Measurements from ENCODE around the gene MXRA8. TPM values are rescaled to one million over a fixed set of nuclear protein-coding genes. Genes with fewer than 3 reads are reported as not detected.

The MXRA8 gene, protein sequence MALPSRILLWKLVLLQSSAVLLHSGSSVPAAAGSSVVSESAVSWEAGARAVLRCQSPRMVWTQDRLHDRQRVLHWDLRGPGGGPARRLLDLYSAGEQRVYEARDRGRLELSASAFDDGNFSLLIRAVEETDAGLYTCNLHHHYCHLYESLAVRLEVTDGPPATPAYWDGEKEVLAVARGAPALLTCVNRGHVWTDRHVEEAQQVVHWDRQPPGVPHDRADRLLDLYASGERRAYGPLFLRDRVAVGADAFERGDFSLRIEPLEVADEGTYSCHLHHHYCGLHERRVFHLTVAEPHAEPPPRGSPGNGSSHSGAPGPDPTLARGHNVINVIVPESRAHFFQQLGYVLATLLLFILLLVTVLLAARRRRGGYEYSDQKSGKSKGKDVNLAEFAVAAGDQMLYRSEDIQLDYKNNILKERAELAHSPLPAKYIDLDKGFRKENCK
- total RNA-seq: 10 to 100 TPM; 23.3 to 48.5 TPM

DNA sequence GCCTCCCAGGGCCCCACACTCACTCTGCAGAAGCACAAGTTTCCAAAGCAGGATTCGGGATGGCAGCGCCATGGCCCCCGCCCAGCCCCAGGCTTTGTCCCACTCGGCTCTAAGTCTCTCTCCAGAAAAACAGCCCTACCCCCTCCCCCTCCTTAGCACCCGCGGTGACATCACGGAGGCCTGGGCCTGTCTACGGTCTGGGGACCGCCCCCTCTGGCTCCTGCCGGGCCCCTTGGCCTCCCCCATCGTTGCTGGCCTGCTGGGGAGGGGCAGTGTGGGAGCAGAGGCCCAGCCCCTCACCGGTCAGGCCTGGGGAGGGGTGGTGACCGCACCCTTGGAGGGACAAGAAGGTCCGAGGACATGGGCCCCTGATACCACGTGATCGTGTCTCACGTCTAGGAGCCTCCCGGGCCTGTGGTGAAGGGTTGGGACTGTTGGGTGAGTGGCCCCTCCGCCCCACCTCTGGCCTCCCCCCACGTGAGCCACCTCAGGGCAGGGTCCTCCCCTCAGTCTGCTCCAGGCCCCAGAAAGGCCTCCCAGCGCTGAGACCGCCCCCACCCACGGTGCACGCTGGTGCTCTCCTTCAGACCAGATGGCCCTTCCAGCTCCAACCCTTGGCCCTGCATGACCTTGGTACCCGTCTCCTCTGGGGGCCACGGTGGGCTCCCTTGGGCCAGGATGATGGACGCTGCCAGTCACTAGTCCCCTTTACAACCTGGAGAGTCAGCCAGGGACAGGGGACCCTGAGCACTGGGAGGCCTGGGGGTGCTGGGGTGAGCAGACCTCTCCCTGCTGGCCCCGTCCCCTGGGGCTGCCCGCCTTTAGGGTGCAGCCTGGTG, at the start of gene MXRA8:
Gene MXRA8 (minus strand): TSS at position 123 of the 839 bp plus-strand sequence. CDS start 51 bp downstream, at position 72.
- no peaks in the 10 kb centered on the region for H3K9me3 ChIP-seq
- peaks cover 13% of the 10 kb centered on the region for H3K4me1 ChIP-seq
- peak; percentile 19 for ATAC-seq
- H3K27ac ChIP-seq: peak within 1 kb of the TSS in 2 of 4 donors; percentile 39 to 59
- 10 to 37% methylated on average over 2 to 29 of the region's 29 CpGs for whole genome bisulfite sequencing, 2 donors
- H3K4me3 ChIP-seq: no peak within 1 kb of the TSS
- intact Hi-C loops (cut with DNase I): no loop called here
- DNase-seq: peak in 2 of 4 donors; percentile 29 to 49
- no peaks in the 10 kb centered on the region for H3K36me3 ChIP-seq (replicated peaks in 1 of 2; ENCODE audit: insufficient read depth in 1 of 2, low read depth in 2 of 2)
- no peak for TF ChIP-seq POLR2A (IDR thresholded peaks at IDR 0.05)
- TF ChIP-seq, protein P1, sequence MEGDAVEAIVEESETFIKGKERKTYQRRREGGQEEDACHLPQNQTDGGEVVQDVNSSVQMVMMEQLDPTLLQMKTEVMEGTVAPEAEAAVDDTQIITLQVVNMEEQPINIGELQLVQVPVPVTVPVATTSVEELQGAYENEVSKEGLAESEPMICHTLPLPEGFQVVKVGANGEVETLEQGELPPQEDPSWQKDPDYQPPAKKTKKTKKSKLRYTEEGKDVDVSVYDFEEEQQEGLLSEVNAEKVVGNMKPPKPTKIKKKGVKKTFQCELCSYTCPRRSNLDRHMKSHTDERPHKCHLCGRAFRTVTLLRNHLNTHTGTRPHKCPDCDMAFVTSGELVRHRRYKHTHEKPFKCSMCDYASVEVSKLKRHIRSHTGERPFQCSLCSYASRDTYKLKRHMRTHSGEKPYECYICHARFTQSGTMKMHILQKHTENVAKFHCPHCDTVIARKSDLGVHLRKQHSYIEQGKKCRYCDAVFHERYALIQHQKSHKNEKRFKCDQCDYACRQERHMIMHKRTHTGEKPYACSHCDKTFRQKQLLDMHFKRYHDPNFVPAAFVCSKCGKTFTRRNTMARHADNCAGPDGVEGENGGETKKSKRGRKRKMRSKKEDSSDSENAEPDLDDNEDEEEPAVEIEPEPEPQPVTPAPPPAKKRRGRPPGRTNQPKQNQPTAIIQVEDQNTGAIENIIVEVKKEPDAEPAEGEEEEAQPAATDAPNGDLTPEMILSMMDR (IDR thresholded peaks at IDR 0.05): no peak
- peaks cover 0 to 19% of the 10 kb centered on the region in 2 donors for H3K27me3 ChIP-seq

DNA sequence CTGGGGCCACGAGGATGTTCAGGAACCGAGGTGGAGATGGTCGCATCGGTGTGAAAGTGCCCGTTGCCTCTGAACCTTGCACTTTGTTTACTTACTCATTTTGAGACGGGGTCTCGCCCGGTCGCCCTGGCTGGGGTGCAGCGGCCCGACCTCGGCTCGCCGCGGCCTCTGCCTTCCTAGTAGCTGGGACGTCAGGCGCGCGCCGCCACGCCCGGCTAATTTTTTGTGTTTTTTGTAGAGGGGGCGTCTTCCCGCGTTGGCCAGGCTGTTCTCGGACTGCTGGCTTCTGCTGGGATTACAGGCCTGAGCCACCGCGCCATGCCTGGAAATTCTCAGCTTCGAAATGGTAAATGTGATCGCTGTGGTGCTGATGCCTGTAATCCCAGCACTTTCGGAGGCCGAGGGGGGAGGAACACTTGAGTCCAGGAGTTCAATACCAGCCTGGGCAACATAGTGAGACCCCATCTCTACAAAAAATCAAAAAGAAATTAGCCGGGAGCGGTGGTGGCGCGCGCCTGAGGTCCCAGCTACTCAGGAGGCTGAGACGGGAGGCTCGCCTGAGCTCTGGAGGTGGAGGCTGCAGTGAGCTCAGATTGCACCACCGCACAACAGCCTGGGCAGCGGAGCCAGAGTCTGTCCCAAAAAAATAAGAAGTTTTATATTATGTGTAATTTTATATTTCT, 49.4 kb upstream of the MXRA8 start:
- Histone ChIP-seq H3K4me1 (peaks cover 38% of the 10 kb centered on the region), H3K36me3 (replicated peaks in 1 of 2; ENCODE audit: insufficient read depth in 1 of 2, low read depth in 2 of 2) (peaks cover 0 to 5% of the 10 kb centered on the region in 2 donors), H3K27me3 (no peaks in the 10 kb centered on the region), H3K9me3 (no peaks in the 10 kb centered on the region), H3K4me3 (peak overlapping the region; percentile 98 to 99), H3K27ac (peak overlapping the region; percentile 33 to 89 (median 72))
- DNase-seq: no peak
- ATAC-seq: peak; percentile 10
- intact Hi-C loops (cut with DNase I): no loop called here
- TF ChIP-seq POLR2A (IDR thresholded peaks at IDR 0.05): no peak
- TF ChIP-seq, protein P1 (IDR thresholded peaks at IDR 0.05): peak in 2 of 7 experiments; percentile 17 to 28
- 8 to 19% methylated on average over 21 to 37 of the region's 41 CpGs for WGBS, 2 donors

DNA sequence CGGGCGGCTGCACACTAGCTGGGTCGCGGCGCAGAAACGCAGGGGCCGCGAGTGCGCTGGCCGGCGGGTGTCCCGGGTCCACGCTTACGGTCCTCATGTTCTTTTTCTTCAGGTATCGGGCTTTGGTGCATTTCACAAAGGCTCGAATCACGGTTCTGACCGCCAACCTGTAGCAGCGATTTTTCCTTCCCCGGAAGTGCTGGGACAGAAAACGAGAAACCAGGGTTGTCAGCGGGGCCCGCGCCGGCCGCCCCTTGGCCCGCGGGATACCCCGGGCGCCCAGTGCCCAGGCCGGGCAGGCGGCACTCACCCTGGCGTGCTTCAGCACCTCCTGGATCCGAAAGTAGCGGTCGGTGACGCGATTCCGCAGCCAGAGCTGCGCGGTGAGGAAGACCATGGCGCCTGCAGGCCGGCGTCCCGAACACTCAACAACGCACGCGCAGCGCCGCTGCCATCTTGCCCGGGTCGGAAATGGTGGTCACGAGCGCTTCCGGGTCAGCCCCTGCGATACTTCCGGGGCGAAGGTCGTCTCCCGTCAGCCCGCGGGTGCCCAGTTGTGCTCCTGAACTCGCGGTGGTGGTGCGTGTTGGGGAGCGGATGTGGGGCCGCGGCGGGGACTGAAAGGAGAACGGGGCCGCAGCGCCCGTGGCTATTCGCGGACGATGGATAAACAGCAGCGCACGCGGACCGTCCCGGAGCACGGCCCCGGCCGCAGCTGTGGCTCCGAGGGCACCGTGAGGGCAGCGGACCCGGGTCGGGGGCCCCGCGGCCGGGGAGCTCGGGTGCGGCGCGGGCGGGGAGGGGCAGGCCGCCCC, 48.7 kb upstream of the MXRA8 start, which contains the start of gene MRPL20:
Gene MRPL20 (minus strand): TSS at position 473 of the 815 bp plus-strand sequence. CDS start 76 bp downstream, at position 397.
- Histone ChIP-seq H3K4me3 (peak within 1 kb of the TSS; percentile 98 to 99), H3K4me1 (peaks cover 38% of the 10 kb centered on the region), H3K9me3 (no peaks in the 10 kb centered on the region), H3K36me3 (replicated peaks in 1 of 2; ENCODE audit: insufficient read depth in 1 of 2, low read depth in 2 of 2) (peaks cover 0 to 5% of the 10 kb centered on the region in 2 donors), H3K27me3 (no peaks in the 10 kb centered on the region), H3K27ac (peak within 1 kb of the TSS; percentile 40 to 89 (median 72))
- ATAC-seq (peak; percentile 96), DNase-seq (peak; percentile 92 to 94 (median 94))
- 0 to 1% methylated on average over 12 to 98 of the region's 98 CpGs for WGBS, 2 donors
- TF ChIP-seq POLR2A (IDR thresholded peaks at IDR 0.05): peak; percentile 65 to 86 (median 82)
- TF ChIP-seq, protein P1 (IDR thresholded peaks at IDR 0.05): no peak
- intact Hi-C loops (cut with DNase I): no loop called here
